ENCODE data around the gene SCFD1.
"Not testable (repeated sequence)": the region's sequence is repeated elsewhere in the genome, so short reads cannot be mapped to it uniquely, and the experiment has no call there.

SCFD1 gene

GRCh38 chr14:30614155-30614554 lies 8.0 kb upstream of the SCFD1 start:
- DNase-seq (ENCODE audit: insufficient read length, low spot score), result no peak
- no peak for TF ChIP-seq CTCF (IDR thresholded peaks at IDR 0.05; ENCODE audit: insufficient read depth, missing control alignments)
- FAIRE-seq, result no peak

GRCh38 chr14:30620178-30620577 lies 1.9 kb upstream of the SCFD1 start:
- no peak for TF ChIP-seq CTCF (IDR thresholded peaks at IDR 0.05; ENCODE audit: insufficient read depth, missing control alignments)
- no peak for DNase-seq (ENCODE audit: insufficient read length, low spot score)
- FAIRE-seq, result no peak

GRCh38 chr14:30621354-30621939 lies 672 bp upstream of the SCFD1 start:
- DNase-seq (ENCODE audit: insufficient read length, low spot score), result no peak
- FAIRE-seq, result no peak
- no peak for TF ChIP-seq CTCF (IDR thresholded peaks at IDR 0.05; ENCODE audit: insufficient read depth, missing control alignments)

GRCh38 chr14:30623412-30624131 lies 1.5 kb downstream of the SCFD1 start:
- DNase-seq (ENCODE audit: insufficient read length, low spot score) (no peak), FAIRE-seq (no peak)
- no peak for TF ChIP-seq CTCF (IDR thresholded peaks at IDR 0.05; ENCODE audit: insufficient read depth, missing control alignments)

GRCh38 chr14:30624132-30624423 lies 2.0 kb downstream of the SCFD1 start:
- DNase-seq (ENCODE audit: insufficient read length, low spot score) (no peak), FAIRE-seq (no peak)
- TF ChIP-seq CTCF (IDR thresholded peaks at IDR 0.05; ENCODE audit: insufficient read depth, missing control alignments), result no peak

GRCh38 chr14:30625533-30625932 lies 3.4 kb downstream of the SCFD1 start:
- no peak for DNase-seq (ENCODE audit: insufficient read length, low spot score)
- TF ChIP-seq CTCF (IDR thresholded peaks at IDR 0.05; ENCODE audit: insufficient read depth, missing control alignments), result no peak
- no peak for FAIRE-seq

- FAIRE-seq; DNase-seq (ENCODE audit: insufficient read length, low spot score): not testable (repeated sequence)
These were observed 7.3 kb downstream of the SCFD1 start for GRCh38 chr14:30629432-30629831.

Measured in D721Med (cell line).